ENCODE measurements around the gene PITRM1. TPM values are rescaled to one million over a fixed set of nuclear protein-coding genes. Genes with fewer than 3 reads are reported as not detected.

PITRM1 gene
- total RNA-seq, 1 donor from 2014 or later: 80.4 TPM

DNA sequence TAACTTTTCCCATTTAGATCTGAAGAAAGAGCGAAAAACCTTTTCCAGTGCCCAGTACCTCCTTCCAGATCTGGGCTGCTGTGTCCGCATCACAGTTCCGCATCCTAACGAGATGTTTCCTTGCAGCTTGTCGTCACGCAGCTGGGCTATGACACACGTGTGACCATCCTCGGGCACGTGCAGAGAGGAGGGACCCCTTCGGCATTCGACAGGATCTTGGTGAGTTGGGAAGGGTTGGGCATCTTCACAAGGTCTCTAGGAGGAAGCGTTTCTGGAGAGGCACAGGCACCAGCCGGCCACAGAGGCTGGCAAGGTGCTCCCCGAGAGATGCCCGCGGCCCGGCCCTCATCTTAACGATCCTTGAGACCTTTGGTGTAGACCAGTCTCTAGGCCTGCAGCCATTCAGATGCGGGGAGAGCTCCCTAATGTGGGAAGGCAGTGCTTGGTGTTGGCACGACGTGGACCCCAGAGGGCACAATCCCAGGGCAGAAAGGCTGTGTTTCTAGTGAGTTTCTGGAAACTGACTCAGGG, 63.9 kb downstream of the PITRM1 start:
- Histone ChIP-seq H3K79me2 (ENCODE audit: insufficient read depth, low read length) (peaks cover 42% of the 10 kb centered on the region), H3K4me2 (ENCODE audit: low read length) (no peak overlapping the region), H3K27me3 (ENCODE audit: insufficient read depth, low read length) (no peaks in the 10 kb centered on the region), H3K36me3 (ENCODE audit: insufficient read depth, low read length) (peaks cover 59% of the 10 kb centered on the region), H4K20me1 (ENCODE audit: insufficient read depth, low read length) (peaks cover 17% of the 10 kb centered on the region), H3K9me3 (ENCODE audit: insufficient read depth, low read depth, low read length) (no peaks in the 10 kb centered on the region), H3K4me1 (ENCODE audit: insufficient read depth, low read length) (peaks cover 17% of the 10 kb centered on the region), H3K4me3 (ENCODE audit: insufficient read depth, low read depth, low read length) (no peak overlapping the region), H2AFZ (ENCODE audit: low read depth, low read length) (no peak overlapping the region), H3K27ac (ENCODE audit: low read depth, low read length) (peak overlapping the region; percentile 96), H3K9ac (ENCODE audit: low read length) (no peak overlapping the region)
- Mint-ChIP-seq H3K36me3 (ENCODE audit: low read depth, unreplicated experiment) (peaks cover 44% of the 10 kb centered on the region), H3K27ac (ENCODE audit: unreplicated experiment) (peak overlapping the region; percentile 47), H3K4me3 (ENCODE audit: unreplicated experiment) (no peak overlapping the region), H3K9me3 (ENCODE audit: unreplicated experiment) (no peaks in the 10 kb centered on the region), H3K27me3 (ENCODE audit: low read depth, unreplicated experiment) (no peaks in the 10 kb centered on the region), H3K4me1 (ENCODE audit: low read depth, unreplicated experiment) (peaks cover 3% of the 10 kb centered on the region)
- TF ChIP-seq, protein P1, sequence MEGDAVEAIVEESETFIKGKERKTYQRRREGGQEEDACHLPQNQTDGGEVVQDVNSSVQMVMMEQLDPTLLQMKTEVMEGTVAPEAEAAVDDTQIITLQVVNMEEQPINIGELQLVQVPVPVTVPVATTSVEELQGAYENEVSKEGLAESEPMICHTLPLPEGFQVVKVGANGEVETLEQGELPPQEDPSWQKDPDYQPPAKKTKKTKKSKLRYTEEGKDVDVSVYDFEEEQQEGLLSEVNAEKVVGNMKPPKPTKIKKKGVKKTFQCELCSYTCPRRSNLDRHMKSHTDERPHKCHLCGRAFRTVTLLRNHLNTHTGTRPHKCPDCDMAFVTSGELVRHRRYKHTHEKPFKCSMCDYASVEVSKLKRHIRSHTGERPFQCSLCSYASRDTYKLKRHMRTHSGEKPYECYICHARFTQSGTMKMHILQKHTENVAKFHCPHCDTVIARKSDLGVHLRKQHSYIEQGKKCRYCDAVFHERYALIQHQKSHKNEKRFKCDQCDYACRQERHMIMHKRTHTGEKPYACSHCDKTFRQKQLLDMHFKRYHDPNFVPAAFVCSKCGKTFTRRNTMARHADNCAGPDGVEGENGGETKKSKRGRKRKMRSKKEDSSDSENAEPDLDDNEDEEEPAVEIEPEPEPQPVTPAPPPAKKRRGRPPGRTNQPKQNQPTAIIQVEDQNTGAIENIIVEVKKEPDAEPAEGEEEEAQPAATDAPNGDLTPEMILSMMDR (IDR thresholded peaks at IDR 0.05; ENCODE audit: insufficient read depth, low read depth, low read length): no peak
- no peak for TF ChIP-seq EZH2 (IDR thresholded peaks at IDR 0.05; ENCODE audit: insufficient read depth, low read length)
- DNase-seq (ENCODE audit: low read depth) (no peak), FAIRE-seq (no peak)

DNA sequence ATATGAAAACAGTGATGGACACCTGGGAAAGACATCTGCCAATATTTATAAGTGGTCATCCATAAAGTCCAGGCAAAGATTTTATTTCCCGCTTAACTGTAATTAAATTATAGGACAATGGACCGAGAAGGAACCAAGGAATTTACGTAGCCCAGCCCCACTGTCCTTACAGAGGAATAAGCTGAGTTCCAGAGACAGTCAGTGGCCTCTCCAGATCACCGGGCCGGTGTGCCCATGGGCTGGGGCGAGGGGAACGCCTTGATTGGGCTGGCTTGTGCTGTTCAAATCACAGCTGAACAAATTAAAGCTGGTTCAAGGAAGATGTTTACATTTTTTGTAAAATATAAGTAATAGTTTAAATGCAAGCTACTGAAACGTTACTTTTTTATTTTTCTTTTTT, 64.5 kb downstream of the PITRM1 start:
- H3K27me3 ChIP-seq (ENCODE audit: insufficient read depth, low read length): no peaks in the 10 kb centered on the region
- Mint-ChIP-seq H3K4me1 (ENCODE audit: low read depth, unreplicated experiment) (peaks cover 3% of the 10 kb centered on the region), H3K27me3 (ENCODE audit: low read depth, unreplicated experiment) (no peaks in the 10 kb centered on the region), H3K4me3 (ENCODE audit: unreplicated experiment) (no peak overlapping the region), H3K36me3 (ENCODE audit: low read depth, unreplicated experiment) (peaks cover 45% of the 10 kb centered on the region), H3K9me3 (ENCODE audit: unreplicated experiment) (no peaks in the 10 kb centered on the region), H3K27ac (ENCODE audit: unreplicated experiment) (peak overlapping the region; percentile 47)
- peak overlapping the region; percentile 75 for H3K4me2 ChIP-seq (ENCODE audit: low read length)
- TF ChIP-seq, protein P1 (IDR thresholded peaks at IDR 0.05; ENCODE audit: insufficient read depth, low read depth, low read length): no peak
- TF ChIP-seq EZH2 (IDR thresholded peaks at IDR 0.05; ENCODE audit: insufficient read depth, low read length): no peak
- H4K20me1 ChIP-seq (ENCODE audit: insufficient read depth, low read length): peaks cover 17% of the 10 kb centered on the region
- no peak overlapping the region for H3K4me3 ChIP-seq (ENCODE audit: insufficient read depth, low read depth, low read length)
- peak overlapping the region; percentile 89 for H3K9ac ChIP-seq (ENCODE audit: low read length)
- peaks cover 17% of the 10 kb centered on the region for H3K4me1 ChIP-seq (ENCODE audit: insufficient read depth, low read length)
- no peak for FAIRE-seq
- DNase-seq (ENCODE audit: low read depth): no peak
- H3K36me3 ChIP-seq (ENCODE audit: insufficient read depth, low read length): peaks cover 57% of the 10 kb centered on the region
- no peaks in the 10 kb centered on the region for H3K9me3 ChIP-seq (ENCODE audit: insufficient read depth, low read depth, low read length)
- no peak overlapping the region for H2AFZ ChIP-seq (ENCODE audit: low read depth, low read length)
- peaks cover 42% of the 10 kb centered on the region for H3K79me2 ChIP-seq (ENCODE audit: insufficient read depth, low read length)
- H3K27ac ChIP-seq (ENCODE audit: low read depth, low read length): peak overlapping the region; percentile 96

DNA sequence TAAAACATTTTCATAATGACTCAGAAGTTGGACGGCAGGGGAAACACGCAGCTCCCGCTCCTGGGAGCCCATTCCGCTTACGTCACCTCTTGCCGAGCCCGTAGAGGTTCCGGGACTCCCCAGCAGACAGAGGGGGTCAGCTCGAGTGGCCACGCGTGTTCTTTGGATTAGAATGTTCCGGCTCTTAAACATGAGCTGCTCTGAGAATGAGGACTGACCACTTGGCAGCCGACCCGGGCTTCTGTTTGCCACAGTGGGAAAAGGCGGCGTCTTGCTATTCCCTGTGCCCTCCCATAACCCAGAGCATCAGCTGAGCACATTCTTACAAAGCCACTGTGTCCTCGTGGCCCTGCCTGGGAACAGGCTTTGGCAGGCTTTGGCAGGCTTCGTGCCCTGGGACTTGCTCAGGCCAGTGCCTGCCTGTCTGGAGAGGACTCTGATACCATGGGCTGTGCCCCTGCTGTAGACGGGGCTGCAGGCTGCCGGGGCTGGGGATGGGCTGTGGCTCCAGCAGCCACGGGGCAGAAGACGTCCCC, 65.1 kb downstream of the PITRM1 start:
- Histone ChIP-seq H3K27me3 (ENCODE audit: insufficient read depth, low read length) (no peaks in the 10 kb centered on the region), H3K4me1 (ENCODE audit: insufficient read depth, low read length) (peaks cover 17% of the 10 kb centered on the region), H3K27ac (ENCODE audit: low read depth, low read length) (peak overlapping the region; percentile 96), H3K79me2 (ENCODE audit: insufficient read depth, low read length) (peaks cover 45% of the 10 kb centered on the region), H3K9ac (ENCODE audit: low read length) (peak overlapping the region; percentile 89), H3K4me3 (ENCODE audit: insufficient read depth, low read depth, low read length) (no peak overlapping the region), H3K4me2 (ENCODE audit: low read length) (peak overlapping the region; percentile 75), H3K9me3 (ENCODE audit: insufficient read depth, low read depth, low read length) (no peaks in the 10 kb centered on the region), H3K36me3 (ENCODE audit: insufficient read depth, low read length) (peaks cover 54% of the 10 kb centered on the region), H4K20me1 (ENCODE audit: insufficient read depth, low read length) (peaks cover 17% of the 10 kb centered on the region), H2AFZ (ENCODE audit: low read depth, low read length) (peak overlapping the region; percentile 7)
- Mint-ChIP-seq H3K9me3 (ENCODE audit: unreplicated experiment) (no peaks in the 10 kb centered on the region), H3K27ac (ENCODE audit: unreplicated experiment) (peak overlapping the region; percentile 81), H3K27me3 (ENCODE audit: low read depth, unreplicated experiment) (no peaks in the 10 kb centered on the region), H3K4me1 (ENCODE audit: low read depth, unreplicated experiment) (peaks cover 3% of the 10 kb centered on the region), H3K4me3 (ENCODE audit: unreplicated experiment) (no peak overlapping the region), H3K36me3 (ENCODE audit: low read depth, unreplicated experiment) (peaks cover 45% of the 10 kb centered on the region)
- DNase-seq (ENCODE audit: low read depth) (peak; percentile 98), FAIRE-seq (no peak)
- no peak for TF ChIP-seq EZH2 (IDR thresholded peaks at IDR 0.05; ENCODE audit: insufficient read depth, low read length)
- TF ChIP-seq, protein P1 (IDR thresholded peaks at IDR 0.05; ENCODE audit: insufficient read depth, low read depth, low read length): no peak

Measured in astrocyte (in vitro differentiated cells and primary cell).